Central memory CD4-positive, alpha-beta T cell (primary cell): ENCODE results near the gene SLC16A10.
A peak's percentile ranks its signal among the peaks of the same experiment; 100 is the strongest.
"Not testable (repeated sequence)": the region's sequence is repeated elsewhere in the genome, so short reads cannot be mapped to it uniquely, and the experiment has no call there.

Experiments
- DNase-seq: peaks from one replicate; pipeline ENCODE4 v3.0.0; 2022

SLC16A10 gene

DNA sequence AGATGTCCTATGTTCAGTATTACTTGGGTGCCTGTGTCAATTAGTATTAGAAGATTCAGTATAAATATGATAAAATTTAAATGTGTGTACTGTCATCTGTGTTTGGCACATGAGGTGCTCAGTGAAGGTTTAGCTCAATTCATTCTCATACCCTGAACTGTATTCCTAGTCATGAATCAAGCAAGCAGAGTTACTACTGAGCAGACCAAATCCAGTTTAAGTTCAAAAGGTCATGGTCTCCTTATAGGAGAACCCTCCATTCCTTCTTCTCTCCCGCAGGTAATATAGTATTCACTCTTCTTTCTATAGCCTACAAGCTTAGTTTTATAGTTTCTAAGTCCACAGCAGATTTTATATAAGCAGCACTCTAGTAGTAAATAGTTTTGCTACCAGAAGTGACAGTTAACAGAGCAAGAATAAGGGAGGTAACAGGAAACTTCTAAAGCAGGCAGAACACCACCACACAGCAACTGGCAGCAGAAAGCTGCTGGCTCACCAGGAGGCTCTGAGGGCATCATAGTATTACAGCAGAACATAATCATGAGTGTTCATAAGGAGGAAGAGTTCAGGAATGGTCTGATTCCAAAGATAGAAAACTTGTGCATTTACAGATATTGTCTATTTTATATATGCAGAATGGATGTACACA is 133.2 kb downstream of the SLC16A10 start:
- DNase-seq = no peak

DNA sequence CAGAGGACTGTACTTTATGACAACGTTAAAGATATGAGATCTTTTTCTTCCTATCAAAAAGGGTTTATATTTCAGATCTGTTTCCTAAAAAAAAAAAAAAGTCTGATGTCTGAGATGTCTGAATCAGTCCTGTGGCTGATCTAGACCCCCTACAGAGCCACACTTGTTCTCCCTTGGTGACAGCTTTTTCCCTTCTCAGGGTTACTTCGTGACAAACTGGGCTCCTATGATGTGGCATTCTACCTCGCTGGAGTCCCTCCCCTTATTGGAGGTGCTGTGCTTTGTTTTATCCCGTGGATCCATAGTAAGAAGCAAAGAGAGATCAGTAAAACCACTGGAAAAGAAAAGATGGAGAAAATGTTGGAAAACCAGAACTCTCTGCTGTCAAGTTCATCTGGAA is 134.5 kb downstream of the SLC16A10 start:
- no peak for DNase-seq

DNA sequence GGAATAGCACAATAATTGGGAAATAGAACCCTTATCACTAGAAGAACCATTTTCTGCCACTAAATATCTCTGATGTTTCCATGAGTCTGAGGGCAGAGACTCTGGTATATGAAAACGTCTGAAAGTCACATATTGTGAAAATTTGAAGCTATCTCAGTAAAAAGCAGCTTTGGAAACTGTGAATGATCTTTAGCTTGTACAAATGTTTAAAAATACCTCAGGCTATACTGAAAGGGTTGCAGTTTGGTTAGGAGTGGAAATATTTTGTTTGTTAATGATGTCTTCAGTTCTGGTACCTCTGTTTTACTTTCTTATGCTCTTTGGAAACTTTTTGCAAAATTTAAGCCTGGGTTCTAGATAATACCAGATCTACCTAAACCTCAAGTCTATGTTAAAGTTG is 135.0 kb downstream of the SLC16A10 start:
- no peak for DNase-seq

DNA sequence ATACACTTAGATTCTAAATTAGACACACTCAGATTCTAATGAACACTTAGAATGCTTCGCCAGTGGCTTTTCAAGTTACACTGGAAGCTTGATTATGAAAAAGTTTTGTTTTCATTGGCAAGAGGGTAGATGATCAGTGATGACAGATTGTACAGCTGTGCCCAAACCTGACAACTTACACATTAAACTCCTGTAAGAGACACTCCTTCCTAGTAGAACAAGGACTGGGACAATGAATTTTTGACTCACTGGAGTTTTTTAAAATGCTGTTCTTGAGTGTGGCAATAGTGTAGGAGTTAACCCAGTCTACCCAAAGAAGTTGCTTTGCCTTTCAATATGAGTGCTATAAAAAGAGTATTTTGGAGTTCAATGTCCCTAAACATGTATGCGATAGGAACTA is 140.8 kb downstream of the SLC16A10 start:
- no peak for DNase-seq

DNA sequence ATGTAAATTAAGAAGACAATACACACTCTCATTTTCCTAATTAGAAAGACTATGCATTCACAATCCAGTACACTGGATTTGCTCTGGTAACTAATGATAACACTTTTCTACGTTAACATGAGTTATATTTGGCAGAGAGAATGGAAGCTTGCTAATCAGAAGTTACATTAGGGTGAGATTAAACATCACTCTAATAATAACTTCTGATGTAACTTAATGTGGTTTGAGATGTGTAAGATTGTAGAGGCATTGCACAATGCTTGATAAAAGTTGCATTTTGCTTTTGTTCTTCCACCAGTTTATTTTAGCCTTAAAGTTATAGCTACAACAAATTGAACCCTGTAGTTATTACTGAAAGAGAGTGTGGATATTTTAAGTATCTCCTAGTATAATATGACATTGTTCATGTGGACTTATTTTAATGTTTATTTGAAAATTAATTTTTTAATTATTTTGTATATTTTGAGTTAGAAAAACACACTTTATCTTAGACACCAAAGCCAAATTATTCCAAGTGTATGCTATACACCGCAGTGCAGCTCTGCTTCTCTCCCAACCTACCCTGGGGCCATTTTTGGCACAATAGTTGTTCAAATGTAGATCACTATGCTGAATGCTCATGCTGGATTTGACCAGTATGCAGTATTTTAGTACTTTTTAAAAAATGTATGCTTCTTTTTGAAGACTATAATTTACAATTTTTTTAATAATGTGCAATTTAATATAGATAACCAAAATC is 143.2 kb downstream of the SLC16A10 start:
- no peak for DNase-seq

DNA sequence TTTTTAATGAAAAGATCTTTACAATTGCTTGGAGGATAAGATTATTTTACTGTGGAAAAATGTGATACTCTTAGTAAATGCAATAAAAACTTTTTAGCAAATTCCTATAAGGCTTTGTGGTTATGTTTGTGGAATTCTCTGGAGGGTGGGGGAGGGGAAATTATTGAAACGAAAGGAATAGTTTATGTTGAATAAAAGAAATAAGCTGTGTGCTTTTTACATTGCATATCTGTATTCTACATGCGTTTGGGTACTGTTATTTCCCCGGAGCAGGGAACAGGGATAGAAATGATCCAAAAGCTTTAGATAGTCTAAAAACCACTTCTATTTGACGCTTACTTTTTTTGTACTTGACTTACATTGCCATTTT is 143.8 kb downstream of the SLC16A10 start:
- no peak for DNase-seq

DNA sequence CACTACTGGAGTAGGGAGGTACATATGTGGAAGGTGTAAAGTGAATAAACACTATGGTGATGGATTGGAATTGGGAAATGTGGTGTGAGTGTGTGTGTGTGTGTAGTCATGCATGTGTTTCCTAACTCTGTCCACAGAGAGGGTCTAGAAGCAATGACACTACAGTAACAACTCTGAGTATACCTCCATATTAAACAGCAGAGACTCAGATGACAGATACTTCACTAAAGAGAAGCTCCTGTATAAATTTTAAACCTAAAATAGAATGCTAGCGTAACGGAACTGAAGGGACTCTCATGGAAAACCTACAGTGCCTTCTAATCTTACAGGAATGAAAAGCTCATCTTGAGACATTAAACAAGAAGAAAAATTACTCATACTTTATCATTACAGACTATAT is 150.5 kb downstream of the SLC16A10 start:
- DNase-seq = no peak

DNA sequence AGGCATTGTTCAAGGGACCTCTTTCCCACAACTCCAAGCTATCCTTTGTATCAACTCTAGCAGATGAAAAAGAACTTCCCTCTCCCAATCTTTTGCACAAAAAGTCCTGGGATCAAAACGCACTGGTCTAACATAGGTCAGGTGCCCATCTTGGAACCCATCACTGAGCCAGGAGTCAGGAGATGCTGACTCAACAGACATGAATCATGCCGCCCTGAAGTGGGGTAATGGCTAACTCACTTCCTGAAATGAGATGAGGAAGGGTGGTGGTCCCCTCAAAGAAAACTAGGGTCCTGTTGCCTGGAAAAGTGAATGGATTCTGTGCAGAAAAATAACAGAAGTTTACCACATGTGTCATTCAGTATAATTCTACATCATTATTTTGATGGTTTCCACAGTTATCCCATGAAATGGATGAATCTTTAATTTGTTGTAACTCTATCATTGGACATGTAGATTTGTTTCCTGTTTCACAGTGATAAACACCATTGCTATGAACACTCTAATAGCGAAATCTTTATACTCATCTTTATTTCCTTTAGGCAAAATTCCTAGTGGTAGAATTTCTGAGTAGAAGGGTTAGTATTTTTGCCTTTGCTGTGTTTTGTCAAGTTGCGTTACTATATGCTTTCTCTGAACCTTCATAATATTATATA is 151.3 kb downstream of the SLC16A10 start:
- DNase-seq = no peak

DNA sequence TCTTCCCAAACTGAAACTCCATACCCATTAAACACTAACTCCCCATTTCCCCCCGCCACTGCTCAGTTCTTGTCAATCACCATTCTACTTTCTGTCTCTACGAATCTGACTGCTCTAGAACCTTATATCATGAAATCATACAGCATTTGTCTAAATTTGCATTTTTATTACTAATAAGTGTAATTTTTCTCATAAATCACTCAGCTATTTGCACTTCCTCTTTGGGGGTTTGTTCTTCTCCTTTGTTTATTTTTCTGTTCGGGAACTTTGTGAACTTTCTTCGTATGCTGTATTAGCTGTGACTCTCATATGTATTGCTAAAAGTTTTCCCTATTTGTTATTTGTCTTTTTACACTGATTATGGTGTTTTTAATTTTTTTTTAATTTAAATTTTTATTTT is 152.2 kb downstream of the SLC16A10 start:
- no peak for DNase-seq

DNA sequence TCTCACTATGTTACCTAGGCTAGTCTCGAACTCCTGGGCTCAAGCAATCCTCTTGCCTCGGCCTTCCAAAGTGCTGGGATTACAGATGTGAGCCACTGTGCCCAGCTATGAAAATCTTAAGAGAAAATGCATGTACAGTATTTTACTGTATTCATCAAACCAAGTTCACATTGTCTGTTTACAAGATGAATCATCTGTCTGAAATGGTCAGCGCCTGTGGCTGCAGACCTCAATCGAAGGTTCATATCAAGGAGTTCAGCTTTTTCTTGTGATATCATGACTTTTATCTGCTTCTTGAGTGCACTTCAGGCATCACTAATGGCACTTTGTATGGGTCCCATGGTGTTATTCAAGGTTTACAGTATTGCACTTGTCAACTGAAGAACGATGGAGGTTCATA is 155.1 kb downstream of the SLC16A10 start:
- no peak for DNase-seq

DNA sequence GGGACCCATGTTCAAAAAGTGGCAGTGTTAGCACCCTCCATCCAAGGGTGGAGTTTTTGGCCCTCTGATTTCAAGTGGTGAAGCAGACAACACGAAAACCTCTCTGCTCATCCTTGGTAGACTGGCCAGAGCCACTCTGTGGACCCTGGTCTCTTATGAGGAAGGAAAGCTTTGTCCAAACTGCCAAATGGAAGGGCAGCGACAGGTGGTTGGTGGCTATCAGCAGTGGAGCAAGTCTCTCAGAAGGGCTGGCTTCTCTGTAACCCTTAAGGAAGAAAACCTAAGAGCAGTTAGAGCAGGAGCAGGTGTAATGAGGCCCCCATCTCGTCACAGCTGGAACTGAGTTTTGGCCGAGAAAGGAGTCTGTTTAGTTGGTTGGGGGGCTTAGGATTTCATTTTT is 155.8 kb downstream of the SLC16A10 start:
- no peak for DNase-seq

DNA sequence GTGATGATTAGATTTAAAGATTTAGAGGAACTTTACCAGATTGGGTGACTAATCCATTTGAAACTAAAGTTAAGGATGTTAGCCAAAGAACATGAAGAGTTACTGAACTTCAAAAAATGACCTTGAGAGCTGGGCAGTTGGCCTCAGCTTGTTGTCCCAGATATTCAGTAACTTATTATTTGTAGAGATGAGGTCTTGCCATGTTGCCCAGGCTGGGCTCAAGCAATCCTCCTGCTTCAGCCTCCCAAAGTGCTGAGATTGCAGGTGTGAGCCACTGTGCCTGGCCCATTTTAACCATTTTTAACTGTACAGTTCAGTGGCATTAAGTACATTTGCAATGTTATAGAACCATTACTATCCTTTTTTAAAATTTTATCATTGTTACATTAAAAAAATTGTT is 161.5 kb downstream of the SLC16A10 start:
- no peak for DNase-seq

DNA sequence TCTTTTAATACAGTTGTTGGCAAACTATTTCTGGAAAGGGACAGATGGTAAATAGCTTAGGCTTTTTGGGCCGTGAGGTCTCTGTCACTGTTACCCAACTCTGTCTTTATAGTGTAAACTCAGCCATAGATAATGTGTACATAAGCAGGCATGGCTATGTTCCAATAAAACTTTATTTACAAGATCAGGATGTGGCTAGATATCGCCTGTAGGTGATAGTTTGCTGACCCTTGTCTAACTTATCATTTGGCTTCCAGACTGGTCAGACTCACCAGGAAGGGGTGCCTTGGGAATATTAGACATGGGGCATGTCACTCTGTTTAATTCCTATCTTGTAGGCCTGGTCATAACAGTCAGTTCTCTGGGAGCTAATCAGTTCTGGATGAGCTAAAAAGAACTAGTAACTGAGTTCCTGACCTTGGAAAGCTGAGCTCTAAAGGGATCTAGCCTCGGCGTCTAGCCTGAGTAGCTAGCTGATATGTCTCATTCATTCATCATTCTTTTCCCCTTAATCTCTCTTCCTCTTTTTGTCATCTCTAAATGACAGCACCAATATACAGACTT is 163.6 kb downstream of the SLC16A10 start:
- no peak for DNase-seq

DNA sequence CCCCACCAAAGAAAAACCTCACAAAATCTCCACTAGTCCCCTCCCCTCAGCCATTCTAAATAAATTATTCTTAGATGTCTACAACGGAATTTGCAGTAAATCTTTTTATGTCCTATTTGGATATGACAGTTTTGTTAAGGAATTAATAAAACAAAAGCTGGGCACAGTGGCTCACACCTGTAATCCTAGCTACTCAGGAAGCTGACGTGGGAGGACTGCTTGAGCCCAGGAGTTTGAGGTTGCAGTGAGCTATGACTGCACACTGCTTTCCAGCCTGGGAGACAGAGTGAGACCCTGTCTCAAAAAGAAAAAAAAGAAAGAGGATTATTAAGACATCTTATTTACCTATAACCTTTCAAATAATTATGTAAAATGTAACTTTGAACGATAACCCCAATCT is 165.4 kb downstream of the SLC16A10 start:
- DNase-seq = no peak

DNA sequence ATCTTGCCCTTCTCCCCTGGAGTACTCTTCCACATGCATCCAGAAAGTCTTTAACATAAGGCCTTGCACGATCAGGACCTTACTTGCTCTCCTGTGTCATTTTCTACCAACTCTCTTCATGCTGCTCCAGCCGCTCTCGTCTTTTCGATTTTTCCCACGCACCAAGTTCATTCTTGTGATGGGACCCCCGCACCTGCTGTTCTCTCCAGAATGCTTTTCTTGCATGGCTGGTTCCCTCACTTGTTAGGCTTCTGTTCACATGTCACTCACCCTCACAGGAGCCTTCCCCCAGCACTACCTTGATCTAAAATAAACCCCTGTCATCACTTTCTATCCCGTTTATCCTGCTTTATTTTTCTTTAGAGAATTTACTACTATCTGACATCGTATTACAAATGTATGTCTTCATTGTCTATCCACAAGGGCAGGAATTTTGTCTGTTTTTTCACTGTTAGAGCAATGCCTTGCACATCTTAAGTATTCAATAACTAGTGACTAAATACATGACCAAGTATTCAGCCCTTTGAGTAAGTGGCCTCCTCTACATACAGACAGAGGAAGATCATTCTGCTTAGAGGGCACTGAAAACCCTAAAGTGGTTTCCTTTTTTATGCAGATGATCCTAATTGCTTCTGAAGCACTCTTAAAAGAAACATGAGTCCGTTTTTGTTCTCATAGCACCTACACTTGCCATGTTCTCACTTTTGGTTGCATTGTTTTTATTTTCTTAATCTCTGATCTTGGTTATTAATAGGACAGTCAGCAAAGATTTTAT is 166.9 kb downstream of the SLC16A10 start:
- no peak for DNase-seq

DNA sequence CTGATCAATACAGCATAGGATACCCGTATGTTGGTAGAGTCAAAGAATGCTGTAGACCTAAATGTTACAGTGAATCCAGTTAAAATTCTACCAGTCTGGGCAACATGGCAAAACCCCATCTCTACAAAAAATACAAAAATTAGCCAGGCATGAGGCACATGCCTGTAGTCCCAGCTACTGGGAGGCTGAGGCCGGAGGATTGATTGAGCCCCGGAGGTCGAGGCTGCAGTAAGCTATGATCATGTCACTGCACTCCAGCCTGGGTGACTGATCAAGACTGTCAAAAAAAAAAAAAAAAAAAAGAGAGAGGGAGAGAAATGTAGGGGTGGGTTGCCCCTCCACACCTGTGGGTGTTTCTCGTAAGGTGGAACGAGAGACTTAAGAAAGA is 167.5 kb downstream of the SLC16A10 start:
- DNase-seq = no peak

DNA sequence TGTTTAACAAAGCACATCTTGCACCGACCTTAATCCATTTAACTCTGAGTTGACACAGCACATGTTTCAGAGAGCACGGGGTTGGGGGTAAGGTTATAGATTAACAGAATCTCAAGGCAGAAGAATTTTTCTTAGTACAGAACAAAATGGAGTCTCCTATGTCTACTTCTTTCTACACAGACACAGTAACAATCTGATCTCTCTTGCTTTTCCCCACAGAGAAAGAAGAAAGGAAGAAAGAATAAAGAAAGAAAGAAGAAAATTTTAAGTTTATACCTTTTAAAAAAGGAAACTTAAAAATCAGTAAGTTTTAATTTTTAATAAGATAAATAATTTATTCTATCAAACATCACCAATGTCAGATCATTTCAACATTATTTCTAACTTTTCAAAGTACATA is 168.5 kb downstream of the SLC16A10 start:
- DNase-seq = not testable (repeated sequence)

DNA sequence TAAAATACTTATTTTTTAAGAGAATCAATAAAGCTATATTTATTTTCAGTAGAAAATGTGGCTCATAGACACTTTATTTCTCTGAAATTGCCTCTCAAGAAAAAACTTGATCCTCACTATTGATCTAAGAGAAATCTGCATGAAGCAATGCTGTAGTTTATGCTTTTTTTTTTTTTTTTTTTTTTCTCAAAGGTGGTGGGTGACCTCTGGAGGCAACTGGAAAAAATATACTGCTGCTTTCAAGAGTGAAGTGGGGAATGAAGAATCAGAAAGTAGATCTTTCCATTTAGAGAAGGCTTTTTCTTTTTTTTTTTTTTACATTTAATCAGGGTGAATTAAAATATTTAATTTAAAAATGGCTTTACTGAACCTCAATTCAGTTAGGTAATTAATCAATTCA is 169.3 kb downstream of the SLC16A10 start:
- no peak for DNase-seq

DNA sequence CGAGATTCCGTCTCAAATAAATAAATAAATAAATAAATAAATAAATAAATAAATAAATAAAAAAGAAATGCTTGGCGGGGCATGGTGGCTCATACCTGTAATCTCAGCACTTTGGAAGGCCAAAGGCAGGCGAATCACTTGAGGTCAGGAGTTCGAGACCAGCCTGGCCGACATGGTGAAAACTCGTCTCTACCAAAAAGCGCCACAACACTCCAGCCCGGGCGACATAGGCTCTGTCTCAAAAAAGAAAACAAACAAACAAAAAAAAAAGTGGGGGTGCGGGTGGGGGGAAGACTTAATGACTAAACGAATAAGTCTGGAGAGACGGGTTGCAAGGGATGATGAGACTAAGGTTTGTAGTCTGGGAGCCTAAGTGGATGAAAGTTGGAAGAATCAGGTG is 170.7 kb downstream of the SLC16A10 start:
- no peak for DNase-seq

DNA sequence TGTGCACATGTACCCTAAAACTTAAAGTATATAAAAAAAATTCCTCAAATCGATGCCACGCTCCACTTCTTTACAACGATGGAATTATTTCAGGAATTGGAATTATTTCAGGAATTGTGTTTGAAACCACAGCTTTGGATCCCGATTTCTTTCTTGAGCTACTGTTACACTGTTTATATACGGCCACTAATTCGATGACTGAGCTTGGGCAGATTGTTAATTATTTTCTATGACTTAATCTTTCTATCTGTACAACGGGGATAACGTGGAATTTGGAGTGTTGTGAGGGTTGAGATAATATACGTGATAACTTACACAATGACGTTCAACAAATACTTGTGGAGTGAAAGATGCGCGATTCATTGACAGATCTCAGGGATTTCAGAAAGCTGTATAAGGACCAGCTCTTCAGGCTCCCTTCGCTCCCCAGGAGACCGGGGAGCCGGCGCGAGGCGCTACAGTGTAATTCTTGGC is 171.3 kb downstream of the SLC16A10 start:
- DNase-seq = no peak

DNA sequence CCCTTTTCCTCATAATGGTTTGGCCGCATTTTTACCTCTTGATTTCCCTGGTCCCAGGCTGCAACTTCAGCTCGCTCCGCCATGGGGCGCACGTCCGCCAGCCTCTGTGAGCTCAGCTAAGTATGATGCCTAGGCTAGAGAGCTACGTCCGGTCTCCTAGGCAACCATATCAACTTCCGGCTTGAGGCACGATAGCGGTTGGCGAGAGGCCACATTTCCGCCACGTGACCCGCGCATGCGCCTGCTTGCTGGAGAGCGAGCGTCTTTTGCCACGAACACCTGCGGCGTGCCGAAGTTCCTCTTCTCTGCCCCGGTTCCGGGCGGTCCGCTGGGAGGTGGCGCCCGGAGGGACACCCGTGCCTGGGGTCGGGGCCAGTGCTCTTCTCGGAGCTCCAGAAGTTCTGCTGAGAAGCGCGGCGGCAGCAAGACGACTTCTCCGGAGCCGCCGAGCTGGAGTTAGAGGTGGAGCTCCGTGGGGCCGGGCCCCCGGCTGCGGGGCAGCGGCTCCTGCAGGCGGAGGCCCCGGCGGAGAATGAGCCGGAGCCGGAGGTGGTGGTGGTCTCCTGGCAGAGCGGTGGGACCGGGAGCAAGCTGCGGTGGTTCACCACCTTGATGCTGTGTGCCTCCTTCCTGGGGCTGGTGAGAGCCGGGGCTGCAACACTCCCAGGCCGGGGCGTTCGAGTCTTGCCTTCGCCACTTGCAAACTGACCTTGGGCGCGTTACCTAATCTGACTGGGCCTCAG is 172.0 kb downstream of the SLC16A10 start:
- peak; percentile 99 for DNase-seq

DNA sequence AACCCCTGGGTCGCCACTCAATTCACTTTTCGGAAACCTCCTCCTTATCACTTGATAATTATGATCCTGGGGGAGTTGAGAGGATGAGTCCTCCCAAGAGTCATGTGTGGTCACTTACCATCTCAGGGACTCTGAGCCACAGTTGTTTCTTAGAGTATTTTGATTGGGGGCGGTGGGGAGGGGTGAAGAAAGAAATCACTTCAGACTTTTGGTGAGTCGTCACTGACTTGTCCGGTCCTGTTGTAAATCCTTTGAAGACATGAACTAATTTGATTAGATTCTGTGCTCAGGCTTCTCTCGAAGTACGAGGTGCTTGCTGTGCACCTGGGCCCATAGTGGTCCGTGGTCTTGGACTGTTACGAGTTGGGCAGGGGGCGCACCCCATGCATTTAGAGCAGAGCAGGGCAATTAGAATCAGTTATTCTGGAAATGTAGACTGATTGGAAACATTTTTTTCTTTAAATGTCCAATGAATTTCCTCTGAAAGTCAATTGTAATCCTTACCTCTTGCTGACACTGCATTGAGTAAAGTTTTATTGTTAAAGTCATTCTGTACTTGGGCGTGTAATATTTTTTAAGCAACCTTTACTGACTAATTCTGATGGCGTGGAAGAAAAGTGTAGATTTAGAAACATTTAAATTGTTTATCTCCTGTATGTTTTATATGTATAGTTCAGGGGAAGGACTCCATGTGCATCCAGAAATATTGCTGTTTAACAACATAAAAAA is 173.4 kb downstream of the SLC16A10 start:
- DNase-seq = no peak
